WERI-Rb-1 (cell line): Measurements from ENCODE around the gene OARD1.

Source experiments
- DNase-seq: peaks from one replicate; pipeline ENCODE4 v3.0.0-alpha.2; 2020
- H3K27ac ChIP-seq: fragments of 250-450 bp; sonication (Bioruptor Pico); 2 replicates; pipeline ENCODE4 v1.5.1; 2020; ENCODE audit warnings: mild to moderate bottlenecking, moderate library complexity
- H3K27me3 ChIP-seq: fragments of 250-450 bp; sonication (Bioruptor Pico); 2 replicates; pipeline ENCODE4 v1.5.1; 2021; ENCODE audit warnings: mild to moderate bottlenecking, low read depth, moderate library complexity; ENCODE audit not compliant: insufficient read depth, severe bottlenecking
- H3K36me3 ChIP-seq: fragments of 250-450 bp; sonication (Bioruptor Pico); 2 replicates; pipeline ENCODE4 v1.5.1; 2020; ENCODE audit warnings: mild to moderate bottlenecking, moderate library complexity
- H3K4me3 ChIP-seq: 2 replicates; pipeline ENCODE4 v1.5.1; 2011; ENCODE audit warnings: low read depth, mild to moderate bottlenecking, control low read depth, low read length
- H3K9me3 ChIP-seq: fragments of 250-450 bp; sonication (Bioruptor Pico); 2 replicates; pipeline ENCODE4 v1.5.1; 2021; ENCODE audit warnings: mild to moderate bottlenecking, moderate library complexity; ENCODE audit not compliant: severe bottlenecking
- TF ChIP-seq, protein P1 (sequence below): IDR thresholded peaks from 2 replicates; pipeline ENCODE4 v1.5.1; 2011; ENCODE audit warnings: low read depth, mild to moderate bottlenecking, control low read depth, inconsistent platforms, low read length

The OARD1 gene

DNA sequence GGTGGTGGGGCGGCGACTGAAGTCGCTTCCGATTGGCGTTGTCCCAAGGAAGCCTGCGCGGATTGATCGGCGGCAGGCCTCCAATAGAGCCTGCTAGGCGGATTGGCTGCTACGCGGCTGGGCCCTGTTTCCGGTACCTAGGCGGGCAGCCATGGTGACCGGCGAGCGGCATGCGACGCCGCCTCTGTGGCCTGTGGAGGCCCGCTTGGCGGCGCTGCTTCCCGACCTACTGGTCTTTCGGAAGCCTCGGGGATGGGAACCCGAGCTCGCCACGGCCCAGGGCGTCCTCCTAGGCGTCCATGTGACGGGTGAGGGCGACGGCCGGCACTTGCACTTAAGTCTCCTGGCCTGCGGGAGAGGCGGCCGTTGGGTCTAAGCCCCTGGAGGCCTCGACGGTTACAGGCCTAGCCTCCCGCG is 28.7 kb upstream of the OARD1 start:
- Histone ChIP-seq H3K27me3 (no peaks in the 10 kb centered on the region), H3K9me3 (peaks cover 2% of the 10 kb centered on the region), H3K4me3 (no peak overlapping the region), H3K27ac (no peak overlapping the region), H3K36me3 (peaks cover 54% of the 10 kb centered on the region)
- TF ChIP-seq, protein P1, sequence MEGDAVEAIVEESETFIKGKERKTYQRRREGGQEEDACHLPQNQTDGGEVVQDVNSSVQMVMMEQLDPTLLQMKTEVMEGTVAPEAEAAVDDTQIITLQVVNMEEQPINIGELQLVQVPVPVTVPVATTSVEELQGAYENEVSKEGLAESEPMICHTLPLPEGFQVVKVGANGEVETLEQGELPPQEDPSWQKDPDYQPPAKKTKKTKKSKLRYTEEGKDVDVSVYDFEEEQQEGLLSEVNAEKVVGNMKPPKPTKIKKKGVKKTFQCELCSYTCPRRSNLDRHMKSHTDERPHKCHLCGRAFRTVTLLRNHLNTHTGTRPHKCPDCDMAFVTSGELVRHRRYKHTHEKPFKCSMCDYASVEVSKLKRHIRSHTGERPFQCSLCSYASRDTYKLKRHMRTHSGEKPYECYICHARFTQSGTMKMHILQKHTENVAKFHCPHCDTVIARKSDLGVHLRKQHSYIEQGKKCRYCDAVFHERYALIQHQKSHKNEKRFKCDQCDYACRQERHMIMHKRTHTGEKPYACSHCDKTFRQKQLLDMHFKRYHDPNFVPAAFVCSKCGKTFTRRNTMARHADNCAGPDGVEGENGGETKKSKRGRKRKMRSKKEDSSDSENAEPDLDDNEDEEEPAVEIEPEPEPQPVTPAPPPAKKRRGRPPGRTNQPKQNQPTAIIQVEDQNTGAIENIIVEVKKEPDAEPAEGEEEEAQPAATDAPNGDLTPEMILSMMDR: no peak
- no peak for DNase-seq

DNA sequence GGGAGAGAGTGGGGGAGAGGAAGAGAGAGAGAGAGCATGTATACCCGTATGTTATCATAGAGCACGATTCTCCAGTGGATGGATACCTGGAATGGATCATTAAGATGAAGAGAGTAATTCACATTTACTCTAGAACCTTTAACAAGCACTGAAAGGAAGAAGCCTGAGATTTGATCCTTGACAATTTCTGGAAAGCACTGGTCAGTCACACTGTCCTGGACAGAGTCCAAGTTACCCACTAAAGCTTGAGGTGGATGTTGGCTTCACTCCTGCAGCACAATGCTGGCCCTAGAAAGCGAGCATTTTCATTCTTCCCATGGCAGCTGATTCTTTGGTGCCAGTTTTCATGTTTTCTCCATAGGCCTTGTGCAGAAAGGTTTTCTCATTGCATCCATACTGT is 26.2 kb upstream of the OARD1 start:
- no peak for DNase-seq
- TF ChIP-seq, protein P1: no peak
- H3K27ac ChIP-seq: no peak overlapping the region
- H3K9me3 ChIP-seq: peaks cover 2% of the 10 kb centered on the region
- H3K36me3 ChIP-seq: peaks cover 79% of the 10 kb centered on the region
- no peak overlapping the region for H3K4me3 ChIP-seq
- no peaks in the 10 kb centered on the region for H3K27me3 ChIP-seq

DNA sequence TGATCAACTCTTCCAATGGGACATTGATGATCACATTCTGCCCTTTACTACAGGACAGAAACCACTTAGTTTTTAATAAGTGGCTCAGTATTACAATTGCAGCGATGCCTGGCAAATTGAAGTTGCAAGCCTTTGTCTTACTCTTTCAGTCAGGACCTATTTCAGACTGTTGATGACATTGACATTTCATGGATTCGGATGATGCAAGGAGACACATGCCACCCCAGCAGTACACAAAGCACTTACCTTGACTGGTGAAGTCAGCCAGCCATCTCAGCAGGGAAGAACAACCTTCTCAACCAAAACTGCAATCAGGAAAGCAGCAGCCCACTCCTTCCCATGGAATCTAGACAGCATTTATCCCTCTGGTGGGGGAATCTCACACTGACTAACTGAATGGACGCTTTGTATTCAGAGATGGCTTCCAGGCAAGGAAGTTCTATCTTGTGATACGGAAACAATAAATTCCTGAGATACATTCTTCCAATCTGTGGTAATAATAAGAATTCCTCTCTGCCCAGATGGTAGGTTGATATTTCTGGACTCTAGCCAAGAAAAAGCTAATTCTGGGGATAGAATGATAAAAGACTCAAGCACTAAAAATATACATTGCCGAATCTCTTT is 25.4 kb upstream of the OARD1 start:
- peaks cover 86% of the 10 kb centered on the region for H3K36me3 ChIP-seq
- TF ChIP-seq, protein P1: no peak
- no peak overlapping the region for H3K27ac ChIP-seq
- no peak for DNase-seq
- no peak overlapping the region for H3K4me3 ChIP-seq
- H3K27me3 ChIP-seq: no peaks in the 10 kb centered on the region
- peaks cover 2% of the 10 kb centered on the region for H3K9me3 ChIP-seq

DNA sequence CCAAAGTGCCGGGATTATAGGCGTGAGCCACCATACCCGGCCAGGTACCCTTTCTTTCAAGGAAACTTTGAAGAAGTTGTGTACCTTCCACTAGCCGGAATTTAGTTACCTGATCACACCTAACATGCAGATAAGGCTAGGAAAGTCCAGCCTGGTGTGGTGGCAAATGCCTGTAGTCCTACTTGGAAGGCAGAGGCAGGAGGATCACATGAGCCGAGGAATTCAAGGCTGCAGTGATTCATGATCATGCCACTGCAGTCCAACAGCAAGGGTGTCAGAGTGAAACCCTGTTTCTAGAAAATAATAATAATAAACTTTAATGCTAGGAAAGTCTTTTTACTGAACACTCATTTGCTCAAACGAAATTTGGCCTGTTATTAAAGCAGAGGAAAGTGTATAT is 21.6 kb upstream of the OARD1 start:
- Histone ChIP-seq H3K9me3 (no peaks in the 10 kb centered on the region), H3K4me3 (no peak overlapping the region), H3K27ac (no peak overlapping the region), H3K36me3 (peaks cover 97% of the 10 kb centered on the region), H3K27me3 (no peaks in the 10 kb centered on the region)
- TF ChIP-seq, protein P1: no peak
- no peak for DNase-seq

DNA sequence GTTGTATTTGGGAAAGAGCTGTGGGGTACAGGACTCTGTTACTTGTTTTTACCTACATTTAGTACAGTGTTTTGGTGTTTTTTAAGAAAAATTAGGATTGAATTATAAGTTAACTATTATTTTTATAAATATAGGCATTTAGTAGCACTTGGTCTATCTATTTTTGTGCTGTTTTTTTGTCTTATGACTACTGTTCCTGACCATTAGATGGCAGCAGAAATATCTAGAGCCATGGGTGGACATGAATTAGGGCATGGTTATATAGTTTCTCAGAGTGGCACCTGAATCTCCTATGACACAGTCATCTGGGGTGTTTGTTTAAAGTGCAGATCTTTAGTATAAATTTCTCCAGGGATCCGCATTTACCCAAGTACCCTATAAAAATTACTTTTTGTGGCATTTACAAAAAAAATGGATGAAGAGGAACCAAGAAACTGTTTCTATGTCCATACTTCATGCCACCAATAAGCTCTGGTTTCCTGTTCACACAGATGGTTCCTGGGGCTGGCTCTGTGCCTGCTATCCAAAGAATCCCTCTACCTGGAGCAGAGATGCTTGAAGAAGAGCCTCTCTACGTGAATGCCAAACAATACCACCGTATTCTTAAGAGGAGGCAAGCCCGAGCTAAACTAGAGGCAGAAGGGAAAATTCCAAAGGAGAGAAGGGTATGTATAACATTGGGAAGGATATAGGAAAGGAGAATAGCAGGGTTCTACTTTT is 20.4 kb upstream of the OARD1 start:
- peaks cover 89% of the 10 kb centered on the region for H3K36me3 ChIP-seq
- DNase-seq: no peak

More for the DNA sequence above, 20.4 kb upstream of the OARD1 start:
- Histone ChIP-seq H3K4me3 (no peak overlapping the region), H3K27me3 (no peaks in the 10 kb centered on the region), H3K27ac (no peak overlapping the region), H3K9me3 (no peaks in the 10 kb centered on the region)
- TF ChIP-seq, protein P1: peak; percentile 39; the same call in 1 of the 2 replicates
